Astrocyte of the cerebellum (primary cell): ENCODE measurements around the gene SATB1.
A peak's percentile ranks its signal among the peaks of the same experiment; 100 is the strongest.

Experiments used
- DNase-seq: peaks from one replicate; pipeline ENCODE4 v3.0.0-alpha.2; 2011; ENCODE audit warnings: low read depth
- H3K4me3 ChIP-seq: 2 replicates; pipeline ENCODE4 v1.5.1; 2011; ENCODE audit warnings: mild to moderate bottlenecking, low read depth, low read length, moderate library complexity
- in situ Hi-C: cut with HindIII; loops from 2 replicates; pipeline ENCODE4 v1.10.0; 2017; ENCODE audit warnings: low sequenced_read_pairs
- TF ChIP-seq, protein P1 (sequence below): IDR thresholded peaks from 2 replicates; pipeline ENCODE4 v1.5.1; 2012; ENCODE audit warnings: low read length, low read depth, moderate library complexity, mild to moderate bottlenecking; ENCODE audit errors: missing control alignments

The SATB1 gene

DNA sequence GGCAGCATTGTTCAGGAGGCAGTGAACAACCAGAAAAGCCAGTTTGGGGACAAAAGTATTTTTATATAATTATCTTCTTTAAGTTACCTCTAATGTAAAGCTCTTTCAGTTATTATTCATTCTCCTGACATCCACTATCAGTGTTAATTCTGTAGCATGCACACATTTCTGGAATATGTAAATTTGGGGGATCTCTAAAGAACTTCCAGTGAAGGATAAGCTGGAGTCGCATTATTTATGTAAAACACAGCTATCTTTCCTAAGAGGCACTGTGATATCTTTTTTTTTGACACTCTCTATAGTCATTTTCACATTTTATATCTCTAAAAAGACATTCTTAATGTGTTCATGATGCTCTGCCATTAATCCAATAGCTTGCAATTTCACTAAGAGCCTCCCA is 26.7 kb downstream of the SATB1 start:
- DNase-seq: no peak
- TF ChIP-seq, protein P1, sequence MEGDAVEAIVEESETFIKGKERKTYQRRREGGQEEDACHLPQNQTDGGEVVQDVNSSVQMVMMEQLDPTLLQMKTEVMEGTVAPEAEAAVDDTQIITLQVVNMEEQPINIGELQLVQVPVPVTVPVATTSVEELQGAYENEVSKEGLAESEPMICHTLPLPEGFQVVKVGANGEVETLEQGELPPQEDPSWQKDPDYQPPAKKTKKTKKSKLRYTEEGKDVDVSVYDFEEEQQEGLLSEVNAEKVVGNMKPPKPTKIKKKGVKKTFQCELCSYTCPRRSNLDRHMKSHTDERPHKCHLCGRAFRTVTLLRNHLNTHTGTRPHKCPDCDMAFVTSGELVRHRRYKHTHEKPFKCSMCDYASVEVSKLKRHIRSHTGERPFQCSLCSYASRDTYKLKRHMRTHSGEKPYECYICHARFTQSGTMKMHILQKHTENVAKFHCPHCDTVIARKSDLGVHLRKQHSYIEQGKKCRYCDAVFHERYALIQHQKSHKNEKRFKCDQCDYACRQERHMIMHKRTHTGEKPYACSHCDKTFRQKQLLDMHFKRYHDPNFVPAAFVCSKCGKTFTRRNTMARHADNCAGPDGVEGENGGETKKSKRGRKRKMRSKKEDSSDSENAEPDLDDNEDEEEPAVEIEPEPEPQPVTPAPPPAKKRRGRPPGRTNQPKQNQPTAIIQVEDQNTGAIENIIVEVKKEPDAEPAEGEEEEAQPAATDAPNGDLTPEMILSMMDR: no peak
- H3K4me3 ChIP-seq: no peak overlapping the region
- in situ Hi-C loops: no loop called here

DNA sequence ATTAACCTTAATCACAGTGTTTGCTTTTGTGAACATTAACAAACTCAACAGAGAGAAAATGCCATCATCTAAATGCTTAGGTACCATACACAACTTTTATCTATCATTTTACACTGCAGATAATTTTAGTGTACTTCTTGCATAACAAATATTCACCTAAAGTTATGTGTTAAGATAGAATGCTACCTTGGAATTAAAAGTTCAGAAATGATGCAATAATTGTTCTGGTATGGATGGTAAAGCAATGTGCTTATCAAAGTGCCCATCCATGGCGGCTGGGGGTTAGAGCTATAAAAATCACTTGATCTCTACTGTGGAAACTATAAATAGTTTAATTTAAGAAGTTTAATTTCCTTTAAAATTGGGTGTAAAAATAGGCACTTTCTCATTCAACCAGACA is 28.7 kb downstream of the SATB1 start:
- in situ Hi-C loops: no loop called here
- TF ChIP-seq, protein P1: no peak
- no peak for DNase-seq
- no peak overlapping the region for H3K4me3 ChIP-seq

DNA sequence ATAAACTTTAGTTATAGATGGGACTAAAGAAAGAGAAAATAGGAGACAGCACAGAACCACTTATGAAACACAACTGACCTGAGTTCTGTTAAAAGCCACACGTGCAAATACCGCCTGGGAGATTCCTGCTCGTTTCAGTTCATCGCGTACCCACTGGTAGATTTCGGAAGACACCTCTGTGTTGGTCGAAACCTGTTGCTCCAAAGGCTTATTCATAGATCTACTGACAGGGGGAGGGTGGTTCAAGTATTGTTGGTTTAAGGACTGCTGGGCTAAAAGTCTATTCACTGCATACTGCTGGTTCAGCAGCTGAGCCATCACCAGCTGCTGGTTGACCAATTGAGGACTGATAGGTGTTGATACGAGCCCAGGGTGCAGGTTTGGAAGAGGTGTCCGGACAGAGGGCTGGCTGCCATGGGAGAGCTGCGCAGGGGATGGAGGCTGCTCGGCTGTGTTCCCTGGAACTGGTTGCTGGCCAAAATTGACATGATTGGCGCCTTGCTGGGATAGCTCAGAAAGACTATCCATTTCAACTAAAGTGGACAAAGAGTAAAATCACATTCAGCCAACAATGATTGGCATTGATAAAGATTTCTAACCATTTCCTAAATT is 30.6 kb downstream of the SATB1 start:
- in situ Hi-C loops: no loop called here
- no peak overlapping the region for H3K4me3 ChIP-seq
- no peak for DNase-seq
- TF ChIP-seq, protein P1: no peak

DNA sequence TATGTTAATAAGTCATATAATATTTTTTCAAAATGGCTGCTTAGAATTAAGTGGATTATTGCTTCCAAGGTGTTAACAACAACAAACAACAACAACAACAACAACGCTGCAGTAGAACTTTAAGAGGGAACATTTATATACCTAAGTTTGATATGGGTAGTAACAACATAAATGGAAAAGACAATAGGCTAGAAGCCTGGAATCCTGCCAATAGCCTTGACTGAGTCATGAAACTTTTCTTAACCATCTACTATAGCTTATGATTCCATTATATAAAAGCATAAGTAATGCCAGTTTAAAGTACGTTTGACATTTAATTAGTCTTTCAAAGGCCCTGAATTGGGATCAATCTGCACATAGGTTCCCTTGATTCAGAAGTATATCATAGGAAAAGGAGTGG is 31.2 kb downstream of the SATB1 start:
- DNase-seq: peak; percentile 2
- in situ Hi-C loops: no loop called here
- TF ChIP-seq, protein P1: no peak
- H3K4me3 ChIP-seq: no peak overlapping the region

DNA sequence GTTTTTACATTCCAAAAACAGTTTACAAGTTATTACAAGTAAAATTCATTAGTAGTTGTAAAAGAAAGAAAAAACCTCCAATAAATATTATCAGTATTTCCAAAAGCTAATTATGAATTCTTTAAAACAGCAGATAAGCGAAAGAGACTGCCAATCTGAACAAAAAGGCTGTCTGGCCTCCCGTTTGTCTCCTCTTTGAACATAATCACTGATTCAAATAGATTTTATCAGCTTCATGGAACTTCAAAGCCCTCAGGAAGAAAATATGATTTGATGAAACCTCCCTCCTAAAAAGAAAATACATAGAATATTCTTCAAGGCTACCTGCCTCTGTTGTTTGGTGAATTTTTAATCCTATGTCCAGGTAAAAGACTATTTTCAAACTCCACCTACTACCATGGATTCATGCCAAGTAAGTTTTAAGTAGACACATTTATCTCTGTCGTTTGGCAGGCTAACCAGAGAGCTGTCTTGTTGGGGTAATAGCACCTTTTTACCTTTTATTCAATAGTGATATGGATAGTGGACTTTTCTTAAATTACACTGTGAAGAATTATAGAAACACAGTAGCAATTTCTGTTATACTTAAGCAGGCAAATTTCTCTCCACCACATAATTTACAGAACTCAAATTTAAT is 35.0 kb downstream of the SATB1 start:
- H3K4me3 ChIP-seq: no peak overlapping the region
- TF ChIP-seq, protein P1: no peak
- in situ Hi-C loops: no loop called here
- no peak for DNase-seq

DNA sequence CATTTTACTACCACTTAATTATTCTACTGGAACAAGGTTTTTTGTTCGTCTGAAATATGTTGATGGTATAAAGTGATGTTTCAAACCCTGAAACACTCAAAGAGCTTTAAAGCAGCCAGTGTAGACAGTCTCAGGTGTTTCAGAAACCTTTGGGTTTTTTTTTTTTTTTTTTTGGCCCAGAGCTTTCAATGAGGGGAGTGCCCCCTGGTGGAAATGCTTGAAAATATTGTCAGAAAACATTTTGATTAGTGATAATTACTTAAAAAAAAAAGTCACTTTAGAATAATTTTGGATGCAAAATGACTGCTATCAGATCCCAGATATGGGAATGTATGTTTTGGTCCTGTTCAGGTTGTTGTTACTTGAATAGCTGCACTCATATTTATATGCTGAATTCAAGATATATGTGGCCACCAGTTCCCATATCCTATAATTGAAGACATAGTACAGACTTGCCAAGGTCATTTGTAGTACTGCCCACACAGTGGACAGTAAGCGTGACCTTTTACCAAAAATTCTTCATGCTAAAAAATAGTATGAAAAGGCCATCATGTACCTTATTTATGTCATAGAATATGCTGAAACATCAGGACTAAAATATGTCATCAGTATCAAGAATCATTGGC is 35.9 kb downstream of the SATB1 start:
- H3K4me3 ChIP-seq: no peak overlapping the region
- in situ Hi-C loops: no loop called here
- TF ChIP-seq, protein P1: peak; percentile 62
- peak; percentile 3 for DNase-seq
